ENCODE results near the gene NUP50.

The NUP50 gene

GRCh38 chr22:45125188-45125587 is 38.5 kb upstream of the NUP50 start:
- no peaks in the 10 kb centered on the region for H3K79me2 ChIP-seq (ENCODE audit: low read length)
- TF ChIP-seq EZH2phosphoT487 (IDR thresholded peaks at IDR 0.05; ENCODE audit: low read depth): no peak
- TF ChIP-seq, protein P1, sequence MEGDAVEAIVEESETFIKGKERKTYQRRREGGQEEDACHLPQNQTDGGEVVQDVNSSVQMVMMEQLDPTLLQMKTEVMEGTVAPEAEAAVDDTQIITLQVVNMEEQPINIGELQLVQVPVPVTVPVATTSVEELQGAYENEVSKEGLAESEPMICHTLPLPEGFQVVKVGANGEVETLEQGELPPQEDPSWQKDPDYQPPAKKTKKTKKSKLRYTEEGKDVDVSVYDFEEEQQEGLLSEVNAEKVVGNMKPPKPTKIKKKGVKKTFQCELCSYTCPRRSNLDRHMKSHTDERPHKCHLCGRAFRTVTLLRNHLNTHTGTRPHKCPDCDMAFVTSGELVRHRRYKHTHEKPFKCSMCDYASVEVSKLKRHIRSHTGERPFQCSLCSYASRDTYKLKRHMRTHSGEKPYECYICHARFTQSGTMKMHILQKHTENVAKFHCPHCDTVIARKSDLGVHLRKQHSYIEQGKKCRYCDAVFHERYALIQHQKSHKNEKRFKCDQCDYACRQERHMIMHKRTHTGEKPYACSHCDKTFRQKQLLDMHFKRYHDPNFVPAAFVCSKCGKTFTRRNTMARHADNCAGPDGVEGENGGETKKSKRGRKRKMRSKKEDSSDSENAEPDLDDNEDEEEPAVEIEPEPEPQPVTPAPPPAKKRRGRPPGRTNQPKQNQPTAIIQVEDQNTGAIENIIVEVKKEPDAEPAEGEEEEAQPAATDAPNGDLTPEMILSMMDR (IDR thresholded peaks at IDR 0.05; ENCODE audit: low read depth, low read length): no peak
- no peaks in the 10 kb centered on the region for H3K36me3 ChIP-seq (replicated peaks; ENCODE audit: low read depth, low read length)
- H3K4me3 ChIP-seq (ENCODE audit: low read length): no peak overlapping the region
- no peaks in the 10 kb centered on the region for H4K20me1 ChIP-seq (ENCODE audit: insufficient read depth, low read length)
- H2AFZ ChIP-seq (ENCODE audit: low read depth, low read length): no peak overlapping the region
- H3K27ac ChIP-seq (ENCODE audit: low read length): no peak overlapping the region
- no peak overlapping the region for H3K9ac ChIP-seq (ENCODE audit: low read length)
- H3K27me3 ChIP-seq (ENCODE audit: low read depth, low read length): peaks cover 8% of the 10 kb centered on the region; the same call in 1 of the 2 replicates
- H3K4me2 ChIP-seq (ENCODE audit: low read length): no peak overlapping the region
- H3K9me3 ChIP-seq (ENCODE audit: insufficient read depth, low read length): no peaks in the 10 kb centered on the region
- H3K4me1 ChIP-seq (ENCODE audit: low read length): no peaks in the 10 kb centered on the region

GRCh38 chr22:45127866-45128265 is 35.9 kb upstream of the NUP50 start:
- Histone ChIP-seq H3K9me3 (ENCODE audit: insufficient read depth, low read length) (no peaks in the 10 kb centered on the region), H3K27me3 (ENCODE audit: low read depth, low read length) (peaks cover 8% of the 10 kb centered on the region; the same call in 1 of the 2 replicates), H3K9ac (ENCODE audit: low read length) (no peak overlapping the region), H2AFZ (ENCODE audit: low read depth, low read length) (no peak overlapping the region), H4K20me1 (ENCODE audit: insufficient read depth, low read length) (no peaks in the 10 kb centered on the region), H3K79me2 (ENCODE audit: low read length) (no peaks in the 10 kb centered on the region), H3K4me3 (ENCODE audit: low read length) (no peak overlapping the region), H3K27ac (ENCODE audit: low read length) (no peak overlapping the region), H3K4me2 (ENCODE audit: low read length) (no peak overlapping the region), H3K36me3 (replicated peaks; ENCODE audit: low read depth, low read length) (no peaks in the 10 kb centered on the region), H3K4me1 (ENCODE audit: low read length) (peaks cover 8% of the 10 kb centered on the region)
- TF ChIP-seq EZH2phosphoT487 (IDR thresholded peaks at IDR 0.05; ENCODE audit: low read depth): no peak
- TF ChIP-seq, protein P1 (IDR thresholded peaks at IDR 0.05; ENCODE audit: low read depth, low read length): no peak

DNA sequence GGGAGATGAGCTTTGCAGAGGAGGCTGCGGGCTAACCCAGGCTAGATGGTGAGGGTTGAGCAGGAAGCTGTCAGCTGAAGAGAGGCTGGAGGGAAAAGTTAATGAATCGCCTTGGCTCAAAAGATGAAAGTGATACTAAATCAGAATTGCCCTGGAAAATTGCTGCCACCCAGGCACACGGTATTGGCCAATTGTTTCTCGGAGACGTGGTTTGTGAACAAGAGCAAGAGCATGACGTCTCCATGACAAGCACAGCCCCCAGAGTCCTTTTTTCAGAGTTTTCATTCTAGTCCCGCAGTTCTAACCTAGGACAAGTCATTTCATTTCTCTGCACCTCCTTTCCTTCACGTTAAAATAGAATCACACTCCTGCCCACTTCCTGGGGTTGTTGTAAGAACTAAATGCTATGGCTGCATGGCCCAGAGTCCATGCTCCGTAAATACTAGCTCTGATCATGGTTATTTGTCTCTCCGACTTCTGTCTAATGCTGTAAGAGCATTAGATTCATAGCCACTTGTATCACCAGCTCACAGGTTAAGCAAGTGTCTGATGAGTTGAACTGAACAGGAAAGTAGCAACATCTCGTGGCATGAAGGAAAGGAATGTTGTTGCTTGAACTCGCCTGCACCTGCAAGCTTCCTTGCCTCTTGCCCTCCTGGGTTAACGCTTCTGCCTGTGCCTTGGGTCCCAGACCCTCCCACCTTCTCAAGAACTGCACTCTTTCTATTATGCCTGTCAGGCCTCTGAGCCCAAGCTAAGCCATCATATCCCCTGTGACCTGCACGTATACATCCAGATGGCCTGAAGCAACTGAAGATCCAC is 33.8 kb upstream of the NUP50 start:
- no peak overlapping the region for H3K27ac ChIP-seq (ENCODE audit: low read length)
- H3K9me3 ChIP-seq (ENCODE audit: insufficient read depth, low read length): peaks cover 10% of the 10 kb centered on the region; the same call in 1 of the 2 replicates
- H3K36me3 ChIP-seq (replicated peaks; ENCODE audit: low read depth, low read length): peaks cover 13% of the 10 kb centered on the region
- H3K4me3 ChIP-seq (ENCODE audit: low read length): no peak overlapping the region
- H3K4me2 ChIP-seq (ENCODE audit: low read length): no peak overlapping the region
- 0 out of 2 replicates have a peak, but pooled peaks cover 3% of the 10 kb centered on the region for H3K27me3 ChIP-seq (ENCODE audit: low read depth, low read length)
- no peak overlapping the region for H3K9ac ChIP-seq (ENCODE audit: low read length)
- H3K79me2 ChIP-seq (ENCODE audit: low read length): no peaks in the 10 kb centered on the region
- H2AFZ ChIP-seq (ENCODE audit: low read depth, low read length): no peak overlapping the region
- TF ChIP-seq EZH2phosphoT487 (IDR thresholded peaks at IDR 0.05; ENCODE audit: low read depth): no peak
- TF ChIP-seq, protein P1 (IDR thresholded peaks at IDR 0.05; ENCODE audit: low read depth, low read length): no peak
- peaks cover 8% of the 10 kb centered on the region for H3K4me1 ChIP-seq (ENCODE audit: low read length)
- H4K20me1 ChIP-seq (ENCODE audit: insufficient read depth, low read length): no peaks in the 10 kb centered on the region

DNA sequence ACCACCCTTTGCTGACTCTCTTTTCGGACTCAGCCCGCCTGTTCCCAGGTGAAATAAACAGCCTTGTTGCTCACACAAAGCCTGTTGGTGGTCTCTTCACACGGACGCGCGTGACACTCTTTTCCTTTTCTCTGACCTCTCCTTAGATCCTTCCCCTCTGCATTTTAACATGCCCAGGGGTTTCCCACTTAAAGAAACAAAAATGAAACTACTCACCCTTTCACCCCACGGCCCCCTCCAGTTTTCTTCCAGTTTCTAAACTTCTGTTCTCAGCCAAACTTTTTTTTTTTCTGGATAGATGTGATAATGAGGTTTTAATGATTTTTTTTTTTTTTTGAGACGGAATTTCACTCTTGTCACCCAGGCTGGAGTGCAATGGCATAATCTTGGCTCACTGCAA is 32.8 kb upstream of the NUP50 start:
- peaks cover 18% of the 10 kb centered on the region for H3K36me3 ChIP-seq (replicated peaks; ENCODE audit: low read depth, low read length)
- no peaks in the 10 kb centered on the region for H4K20me1 ChIP-seq (ENCODE audit: insufficient read depth, low read length)
- peaks cover 8% of the 10 kb centered on the region for H3K4me1 ChIP-seq (ENCODE audit: low read length)
- H3K27me3 ChIP-seq (ENCODE audit: low read depth, low read length): no peaks in the 10 kb centered on the region
- H2AFZ ChIP-seq (ENCODE audit: low read depth, low read length): no peak overlapping the region
- no peak overlapping the region for H3K9ac ChIP-seq (ENCODE audit: low read length)
- H3K4me2 ChIP-seq (ENCODE audit: low read length): no peak overlapping the region
- peaks cover 10% of the 10 kb centered on the region; the same call in 1 of the 2 replicates for H3K9me3 ChIP-seq (ENCODE audit: insufficient read depth, low read length)
- no peak overlapping the region for H3K4me3 ChIP-seq (ENCODE audit: low read length)
- no peak overlapping the region for H3K27ac ChIP-seq (ENCODE audit: low read length)
- TF ChIP-seq EZH2phosphoT487 (IDR thresholded peaks at IDR 0.05; ENCODE audit: low read depth): no peak
- TF ChIP-seq, protein P1 (IDR thresholded peaks at IDR 0.05; ENCODE audit: low read depth, low read length): no peak
- H3K79me2 ChIP-seq (ENCODE audit: low read length): no peaks in the 10 kb centered on the region
